K562 (cell line): ENCODE results near the gene MEIS1.

Experiments
- ARID2 ChIP-seq: fragments of 450-650 bp; IDR thresholded peaks from 2 replicates; pipeline ENCODE4 v1.6.1; 2017; ENCODE audit warnings: antibody characterized with exemption, mild to moderate bottlenecking
- BHLHE40 ChIP-seq: IDR thresholded peaks from 2 replicates; pipeline ENCODE4 v1.6.1; 2011; ENCODE audit warnings: low read length, improper control_type of control experiment
- ESRRA ChIP-seq: fragments of 450-650 bp; IDR thresholded peaks from 2 replicates; pipeline ENCODE4 v1.6.1; 2014; ENCODE audit warnings: low read depth, mild to moderate bottlenecking, moderate library complexity, borderline replicate concordance
- HINFP ChIP-seq: fragments of 450-650 bp; conservative IDR thresholded peaks from 2 replicates; pipeline ENCODE4 v1.6.1; 2016; ENCODE audit warnings: missing genetic modification characterization, low read depth, mild to moderate bottlenecking, control low read depth, missing compliant biosample characterization
- PML ChIP-seq: IDR thresholded peaks from 2 replicates; pipeline ENCODE4 v1.6.1; 2012; ENCODE audit warnings: low read length, inconsistent platforms
- RAD21 ChIP-seq, 2 experiments: fragments of 250-450 bp in 1 of 2; fragments of 450-650 bp in 1 of 2; sonication (Bioruptor Pico) in 1 of 2; formaldehyde crosslinking in 1 of 2; IDR thresholded peaks in 1 of 2; conservative IDR thresholded peaks in 1 of 2; 2 replicates each; pipeline versions ENCODE4 v1.4.0 to v1.8.0; 2020 to 2022; ENCODE audit warnings: mild to moderate bottlenecking in 2 of 2, moderate library complexity in 1 of 2
- UBTF ChIP-seq, 2 experiments: IDR thresholded peaks; 2 replicates each; pipeline ENCODE4 v1.6.1; 2012; ENCODE audit warnings: improper control_type of control experiment in 2 of 2, low read depth in 2 of 2, low read length in 2 of 2, borderline replicate concordance in 1 of 2
- ZNF274 ChIP-seq: IDR thresholded peaks from 2 replicates; pipeline ENCODE4 v1.6.1; 2011; ENCODE audit warnings: low read depth, mild to moderate bottlenecking, low read length, moderate library complexity, borderline replicate concordance
- ZNF512 ChIP-seq: IDR thresholded peaks from 2 replicates; pipeline ENCODE4 v1.6.1; 2016; ENCODE audit warnings: missing genetic modification characterization, missing compliant biosample characterization
- ZNF644 ChIP-seq: fragments of 200-800 bp; sonication (Bioruptor generic); IDR thresholded peaks from 2 replicates; pipeline ENCODE4 v1.6.1; 2016; ENCODE audit warnings: low read depth, missing genetic modification characterization, missing compliant biosample characterization

GRCh38 chr2:66472225-66472843 is 37.4 kb downstream of the MEIS1 start:
- TF ChIP-seq ZNF512 (no peak), ZNF274 (no peak), HINFP (tag) (no peak), RAD21 (CRISPR knock-in tag; conservative IDR thresholded peaks at IDR 0.05 in 1 of 2, IDR thresholded peaks at IDR 0.05 in 1 of 2) (no peak), ZNF644 (tag) (no peak), ARID2 (no peak), PML (no peak), UBTF (IDR thresholded peaks at IDR 0.05; ENCODE audit: borderline replicate concordance in 1 of 2, low read depth in 2 of 2, low read length in 2 of 2) (no peak), ESRRA (no peak), BHLHE40 (no peak)
